Measurements from ENCODE around the gene ASS1.

- no peak for TF ChIP-seq PRDM10 (tag by site-specific recombination; IDR thresholded peaks at IDR 0.05)
- TF ChIP-seq CTCF (tag by site-specific recombination; IDR thresholded peaks at IDR 0.05): no peak
- no peak for TF ChIP-seq ZFP69B (tag by site-specific recombination; IDR thresholded peaks at IDR 0.05)
- no peak for TF ChIP-seq ZNF654 (tag by site-specific recombination; IDR thresholded peaks at IDR 0.05; ENCODE audit: low read depth)
- no peak for TF ChIP-seq ZNF362 (tag by site-specific recombination; IDR thresholded peaks at IDR 0.05)
- no peak for TF ChIP-seq ZNF558 (tag by site-specific recombination; IDR thresholded peaks at IDR 0.05)
- no peak for TF ChIP-seq ZNF837 (tag by site-specific recombination; IDR thresholded peaks at IDR 0.05)
- no peak for TF ChIP-seq ATF2 (tag by site-specific recombination; IDR thresholded peaks at IDR 0.05; ENCODE audit: low read depth)
- no peak for TF ChIP-seq ZNF610 (tag by site-specific recombination; IDR thresholded peaks at IDR 0.05; ENCODE audit: borderline replicate concordance)
- no peak for TF ChIP-seq ZNF449 (tag by site-specific recombination; IDR thresholded peaks at IDR 0.05)
Observed at GRCh38 chr9:130518943-130519799, 74.4 kb downstream of the ASS1 start.
